ENCODE results near the gene TSPOAP1.

Gene TSPOAP1

DNA sequence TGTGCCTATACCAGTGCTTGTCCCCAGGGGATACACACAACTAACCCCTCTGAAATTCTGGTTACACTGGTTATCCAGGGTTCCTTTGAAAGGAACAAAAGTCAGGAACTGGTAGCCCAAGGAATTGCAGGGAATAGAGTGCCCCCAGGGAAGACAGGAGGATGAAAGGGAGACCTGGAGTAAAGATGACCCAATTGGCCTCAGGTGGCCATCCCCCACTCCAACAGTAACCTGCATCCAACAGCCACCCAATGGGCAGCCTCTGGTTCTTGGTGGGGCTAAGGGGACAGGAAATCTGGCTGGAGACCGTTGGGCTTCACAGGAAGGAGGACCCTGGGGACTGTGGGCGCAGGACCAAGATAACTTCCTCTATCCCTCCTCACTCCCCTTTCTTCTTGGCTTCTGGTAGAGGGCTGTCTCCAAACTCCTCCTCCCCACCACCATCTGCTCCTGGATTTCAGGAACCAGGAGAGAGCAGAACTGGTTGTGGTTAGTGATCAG is 47.0 kb downstream of the TSPOAP1 start:
- Histone ChIP-seq H3K36me3 (ENCODE audit: low read length) (no peaks in the 10 kb centered on the region), H3K9ac (ENCODE audit: low read length) (no peak overlapping the region), H3K9me3 (ENCODE audit: insufficient read depth, low read length) (no peaks in the 10 kb centered on the region), H3K4me2 (ENCODE audit: low read depth, low read length, poor library complexity, severe bottlenecking) (no peak overlapping the region), H3K27me3 (ENCODE audit: low read length) (no peaks in the 10 kb centered on the region), H3F3A (ENCODE audit: insufficient read depth) (no peaks in the 10 kb centered on the region), H3K27ac (ENCODE audit: low read depth, low read length) (no peak overlapping the region), H4K20me1 (ENCODE audit: low read depth, low read length) (no peaks in the 10 kb centered on the region), H3K9me2 (replicated peaks; ENCODE audit: insufficient read depth, low read length) (no peaks in the 10 kb centered on the region), H2AFZ (ENCODE audit: low read depth, low read length, severe bottlenecking) (no peak overlapping the region), H3K4me3 (ENCODE audit: insufficient read depth, low read length, poor library complexity, severe bottlenecking) (no peak overlapping the region), H3K79me2 (ENCODE audit: insufficient read depth, low read length) (no peaks in the 10 kb centered on the region)
- TF ChIP-seq, protein P1, sequence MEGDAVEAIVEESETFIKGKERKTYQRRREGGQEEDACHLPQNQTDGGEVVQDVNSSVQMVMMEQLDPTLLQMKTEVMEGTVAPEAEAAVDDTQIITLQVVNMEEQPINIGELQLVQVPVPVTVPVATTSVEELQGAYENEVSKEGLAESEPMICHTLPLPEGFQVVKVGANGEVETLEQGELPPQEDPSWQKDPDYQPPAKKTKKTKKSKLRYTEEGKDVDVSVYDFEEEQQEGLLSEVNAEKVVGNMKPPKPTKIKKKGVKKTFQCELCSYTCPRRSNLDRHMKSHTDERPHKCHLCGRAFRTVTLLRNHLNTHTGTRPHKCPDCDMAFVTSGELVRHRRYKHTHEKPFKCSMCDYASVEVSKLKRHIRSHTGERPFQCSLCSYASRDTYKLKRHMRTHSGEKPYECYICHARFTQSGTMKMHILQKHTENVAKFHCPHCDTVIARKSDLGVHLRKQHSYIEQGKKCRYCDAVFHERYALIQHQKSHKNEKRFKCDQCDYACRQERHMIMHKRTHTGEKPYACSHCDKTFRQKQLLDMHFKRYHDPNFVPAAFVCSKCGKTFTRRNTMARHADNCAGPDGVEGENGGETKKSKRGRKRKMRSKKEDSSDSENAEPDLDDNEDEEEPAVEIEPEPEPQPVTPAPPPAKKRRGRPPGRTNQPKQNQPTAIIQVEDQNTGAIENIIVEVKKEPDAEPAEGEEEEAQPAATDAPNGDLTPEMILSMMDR (IDR thresholded peaks at IDR 0.05; ENCODE audit: insufficient read depth, low read length, poor library complexity, severe bottlenecking), result no peak
- TF ChIP-seq EZH2phosphoT487 (conservative IDR thresholded peaks at IDR 0.05; ENCODE audit: low read length), result no peak

DNA sequence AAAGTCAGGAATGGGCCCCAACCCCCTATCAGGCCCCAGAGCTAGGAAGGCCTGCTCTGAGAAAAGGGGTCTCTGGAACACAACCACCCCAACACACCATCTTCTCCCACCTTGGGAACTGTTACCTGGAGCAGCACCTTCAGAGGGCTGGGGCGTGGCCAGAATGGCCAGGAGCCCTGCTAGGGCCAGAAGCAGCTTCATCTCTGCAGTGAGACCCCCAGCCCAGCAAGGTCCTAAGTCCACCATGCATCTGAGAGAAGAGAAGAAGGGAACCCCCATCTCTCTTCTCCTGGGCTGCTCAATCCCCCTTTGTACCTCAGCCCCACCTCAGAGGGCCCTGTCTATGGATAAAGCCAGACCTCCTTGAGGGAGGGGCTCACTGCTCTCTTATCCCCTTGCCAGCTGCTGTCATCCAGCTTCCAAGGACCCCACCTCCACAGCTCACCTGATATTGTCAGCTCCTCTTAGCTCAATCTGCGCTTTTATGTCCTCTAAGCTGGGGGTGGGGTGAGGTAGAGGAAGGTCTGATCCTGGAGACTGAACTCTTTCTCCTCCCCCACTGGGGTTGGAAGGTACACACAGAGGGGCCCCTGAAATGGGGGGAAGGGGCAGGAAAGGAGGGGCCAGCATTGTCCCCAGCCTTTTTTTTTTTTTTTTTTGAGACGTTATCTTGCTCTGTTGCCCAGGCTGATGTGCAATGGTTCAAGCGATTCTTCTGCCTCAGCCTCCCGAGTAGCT is 47.9 kb downstream of the TSPOAP1 start, which contains the start of gene MPO:
Gene MPO (minus strand): TSS at position 456 of the 738 bp plus-strand sequence. CDS start 177 bp downstream, at position 279.
- no peak within 1 kb of the TSS for H3K4me2 ChIP-seq (ENCODE audit: low read depth, low read length, poor library complexity, severe bottlenecking)
- H3K79me2 ChIP-seq (ENCODE audit: insufficient read depth, low read length), result no peaks in the 10 kb centered on the region

DNA sequence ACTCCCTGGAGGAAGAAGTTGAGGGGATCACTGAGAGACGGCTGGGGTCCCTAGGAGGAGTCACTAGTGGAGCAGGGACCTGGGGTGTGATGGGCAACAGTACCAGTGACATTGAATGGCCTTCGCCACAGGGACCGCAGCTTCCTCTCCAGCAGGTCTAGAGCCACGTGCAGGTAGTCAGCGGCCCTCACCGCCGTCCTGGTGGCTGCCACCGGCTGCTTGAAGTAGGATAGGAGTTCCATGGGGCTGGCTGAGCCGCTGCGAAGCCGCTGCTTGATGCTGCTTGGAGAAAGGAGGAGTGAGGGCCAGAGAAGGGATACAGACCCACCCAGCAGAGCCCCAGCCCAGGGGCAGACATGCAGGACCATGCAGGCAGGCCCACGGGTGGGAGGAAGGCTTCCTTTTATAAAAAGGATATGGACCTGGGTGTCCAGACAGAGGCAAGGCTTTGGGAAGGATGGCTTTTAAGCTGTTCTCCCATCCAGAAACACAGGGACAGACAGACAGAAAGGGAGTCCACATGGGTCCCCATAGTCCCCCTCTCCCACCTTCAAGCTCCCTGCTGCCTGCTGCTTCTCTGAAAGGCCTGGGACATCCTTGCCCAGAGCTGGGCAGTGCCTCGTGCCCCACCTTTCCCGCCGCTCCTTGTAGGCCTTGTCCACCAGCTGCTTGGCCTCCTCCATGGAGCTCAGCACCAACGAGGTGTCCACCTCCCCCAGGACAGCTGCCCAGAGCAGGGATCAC is 48.7 kb downstream of the TSPOAP1 start:
- Histone ChIP-seq H4K20me1 (ENCODE audit: low read depth, low read length) (no peaks in the 10 kb centered on the region), H3K79me2 (ENCODE audit: insufficient read depth, low read length) (no peaks in the 10 kb centered on the region), H3K27me3 (ENCODE audit: low read length) (no peaks in the 10 kb centered on the region), H3K9me3 (ENCODE audit: insufficient read depth, low read length) (no peaks in the 10 kb centered on the region), H3K4me3 (ENCODE audit: insufficient read depth, low read length, poor library complexity, severe bottlenecking) (no peak overlapping the region), H3K27ac (ENCODE audit: low read depth, low read length) (no peak overlapping the region), H3K36me3 (ENCODE audit: low read length) (no peaks in the 10 kb centered on the region), H3K9me2 (replicated peaks; ENCODE audit: insufficient read depth, low read length) (no peaks in the 10 kb centered on the region), H3K9ac (ENCODE audit: low read length) (no peak overlapping the region), H2AFZ (ENCODE audit: low read depth, low read length, severe bottlenecking) (no peak overlapping the region), H3F3A (ENCODE audit: insufficient read depth) (no peaks in the 10 kb centered on the region), H3K4me2 (ENCODE audit: low read depth, low read length, poor library complexity, severe bottlenecking) (no peak overlapping the region)
- no peak for TF ChIP-seq EZH2phosphoT487 (conservative IDR thresholded peaks at IDR 0.05; ENCODE audit: low read length)
- TF ChIP-seq, protein P1 (IDR thresholded peaks at IDR 0.05; ENCODE audit: insufficient read depth, low read length, poor library complexity, severe bottlenecking), result no peak

More for the DNA sequence above, 47.9 kb downstream of the TSPOAP1 start, which contains the start of gene MPO:
- Histone ChIP-seq H4K20me1 (ENCODE audit: low read depth, low read length) (no peaks in the 10 kb centered on the region), H3K27me3 (ENCODE audit: low read length) (no peaks in the 10 kb centered on the region), H3K36me3 (ENCODE audit: low read length) (no peaks in the 10 kb centered on the region), H3K4me3 (ENCODE audit: insufficient read depth, low read length, poor library complexity, severe bottlenecking) (no peak within 1 kb of the TSS), H3F3A (ENCODE audit: insufficient read depth) (no peaks in the 10 kb centered on the region), H3K9me2 (replicated peaks; ENCODE audit: insufficient read depth, low read length) (no peaks in the 10 kb centered on the region), H3K9me3 (ENCODE audit: insufficient read depth, low read length) (no peaks in the 10 kb centered on the region), H2AFZ (ENCODE audit: low read depth, low read length, severe bottlenecking) (no peak within 1 kb of the TSS), H3K27ac (ENCODE audit: low read depth, low read length) (no peak within 1 kb of the TSS), H3K9ac (ENCODE audit: low read length) (no peak within 1 kb of the TSS)
- TF ChIP-seq, protein P1 (IDR thresholded peaks at IDR 0.05; ENCODE audit: insufficient read depth, low read length, poor library complexity, severe bottlenecking), result no peak
- no peak for TF ChIP-seq EZH2phosphoT487 (conservative IDR thresholded peaks at IDR 0.05; ENCODE audit: low read length)
